ENCODE measurements around the gene CCDC92. TPM values are rescaled to one million over a fixed set of nuclear protein-coding genes. Genes with fewer than 3 reads are reported as not detected.

The CCDC92 gene
- total RNA-seq, 1 donor from 2014 or later: 55.1 TPM

- no peak for DNase-seq (ENCODE audit: low spot score in 2 of 2, unreplicated experiment in 2 of 2)
- Mint-ChIP-seq H3K4me1 (peaks cover 23% of the 10 kb centered on the region), H3K4me3 (no peak overlapping the region), H3K9me3 (no peaks in the 10 kb centered on the region), H3K27me3 (ENCODE audit: low read depth) (no peaks in the 10 kb centered on the region), H3K36me3 (peaks cover 41% of the 10 kb centered on the region), H3K27ac (no peak overlapping the region)
- TF ChIP-seq CTCF (IDR thresholded peaks at IDR 0.05; ENCODE audit: unreplicated experiment): no peak
Observed at GRCh38 chr12:124010687-124011086, 38.1 kb upstream of the CCDC92 start.

- Mint-ChIP-seq H3K4me3 (no peak overlapping the region), H3K36me3 (peaks cover 39% of the 10 kb centered on the region), H3K27ac (no peak overlapping the region), H3K27me3 (ENCODE audit: low read depth) (no peaks in the 10 kb centered on the region), H3K9me3 (no peaks in the 10 kb centered on the region), H3K4me1 (peaks cover 22% of the 10 kb centered on the region)
- DNase-seq (ENCODE audit: low spot score in 2 of 2, unreplicated experiment in 2 of 2): no peak
- TF ChIP-seq CTCF (IDR thresholded peaks at IDR 0.05; ENCODE audit: unreplicated experiment): no peak
Observed at GRCh38 chr12:124009781-124010180, 37.1 kb upstream of the CCDC92 start.

- DNase-seq (ENCODE audit: low spot score in 2 of 2, unreplicated experiment in 2 of 2): no peak
Observed at GRCh38 chr12:124008595-124008994, 36.0 kb upstream of the CCDC92 start.

GRCh38 chr12:124007826-124008570, 35.4 kb upstream of the CCDC92 start:
- Mint-ChIP-seq H3K27me3 (ENCODE audit: low read depth) (no peaks in the 10 kb centered on the region), H3K27ac (peak overlapping the region; percentile 3)

More at GRCh38 chr12:124008595-124008994, 36.0 kb upstream of the CCDC92 start:
- Mint-ChIP-seq H3K36me3 (peaks cover 34% of the 10 kb centered on the region), H3K27ac (no peak overlapping the region), H3K4me3 (no peak overlapping the region), H3K27me3 (ENCODE audit: low read depth) (no peaks in the 10 kb centered on the region), H3K9me3 (no peaks in the 10 kb centered on the region), H3K4me1 (peaks cover 22% of the 10 kb centered on the region)
- TF ChIP-seq CTCF (IDR thresholded peaks at IDR 0.05; ENCODE audit: unreplicated experiment): no peak

GRCh38 chr12:124006846-124007713, 34.4 kb upstream of the CCDC92 start:
- Mint-ChIP-seq H3K27ac (peak overlapping the region; percentile 51), H3K4me3 (no peak overlapping the region), H3K4me1 (peaks cover 22% of the 10 kb centered on the region), H3K27me3 (ENCODE audit: low read depth) (no peaks in the 10 kb centered on the region), H3K9me3 (no peaks in the 10 kb centered on the region), H3K36me3 (peaks cover 20% of the 10 kb centered on the region)
- DNase-seq (ENCODE audit: low spot score in 2 of 2, unreplicated experiment in 2 of 2): no peak
- no peak for TF ChIP-seq CTCF (IDR thresholded peaks at IDR 0.05; ENCODE audit: unreplicated experiment)

More at GRCh38 chr12:124007826-124008570, 35.4 kb upstream of the CCDC92 start:
- Mint-ChIP-seq H3K9me3 (no peaks in the 10 kb centered on the region), H3K4me1 (peaks cover 22% of the 10 kb centered on the region), H3K36me3 (peaks cover 28% of the 10 kb centered on the region), H3K4me3 (no peak overlapping the region)
- no peak for DNase-seq (ENCODE audit: low spot score in 2 of 2, unreplicated experiment in 2 of 2)
- TF ChIP-seq CTCF (IDR thresholded peaks at IDR 0.05; ENCODE audit: unreplicated experiment): no peak
